Activated T-cell treated with anti-CD3 and anti-CD28 coated beads, Interleukin-2, amount 50 U/mL, for 72 hours (primary cell): ENCODE measurements around the gene DNMT3L. TPM values are rescaled to one million over a fixed set of nuclear protein-coding genes. Genes with fewer than 3 reads are reported as not detected.
"Not testable (repeated sequence)": the region's sequence is repeated elsewhere in the genome, so short reads cannot be mapped to it uniquely, and the experiment has no call there.

Experiments used
- ATAC-seq, 2 donors: fragments of 150-1000 bp; cut with Tn5 transposase; replicated peaks in 1 of 2; 2 replicates each; pipeline ENCODE4 v1.10.0; 2021; ENCODE audit warnings: moderate library complexity in 2 of 2, mild to moderate bottlenecking in 1 of 2
- DNase-seq, 2 donors: peaks; one replicate each; pipeline ENCODE4 v3.0.0; 2021 to 2022; ENCODE audit warnings: mixed read lengths in 1 of 2
- H3K27ac Mint-ChIP-seq: one replicate; pipeline ENCODE4 v1.8.0; 2022; ENCODE audit warnings: mild to moderate bottlenecking, moderate library complexity, mixed read lengths
- H3K27me3 Mint-ChIP-seq: one replicate; pipeline ENCODE4 v1.8.0; 2022; ENCODE audit warnings: low read depth, mixed read lengths
- H3K36me3 Mint-ChIP-seq, 2 donors: one replicate each; pipeline ENCODE4 v1.8.0; 2022; ENCODE audit warnings: mixed read lengths in 2 of 2, mild to moderate bottlenecking in 1 of 2; ENCODE audit not compliant: insufficient read depth in 2 of 2
- H3K4me1 Mint-ChIP-seq: one replicate; pipeline ENCODE4 v1.8.0; 2022; ENCODE audit warnings: low read depth, mixed read lengths
- H3K4me3 Mint-ChIP-seq, 2 donors: one replicate each; pipeline ENCODE4 v1.8.0; 2022; ENCODE audit warnings: mild to moderate bottlenecking in 2 of 2, mixed read lengths in 2 of 2, moderate library complexity in 2 of 2
- H3K9me3 Mint-ChIP-seq, 2 donors: one replicate each; pipeline ENCODE4 v1.8.0; 2022; ENCODE audit warnings: mixed read lengths in 2 of 2
- total RNA-seq, 2 donors: library from RNA; stranded (reverse); gene quantifications; one replicate each; pipeline ENCODE4 v1.2.3, GENCODE V29; 2022

Gene DNMT3L
- total RNA-seq, 2 donors from 2014 or later, result not detected

- H3K27me3 Mint-ChIP-seq, ATAC-seq, H3K36me3 Mint-ChIP-seq, DNase-seq, H3K4me1 Mint-ChIP-seq, H3K9me3 Mint-ChIP-seq, H3K4me3 Mint-ChIP-seq, H3K27ac Mint-ChIP-seq: not testable (repeated sequence)
These were observed 32.1 kb downstream of the DNMT3L start for GRCh38 chr21:44229561-44229960.

GRCh38 chr21:44228109-44228508, 33.6 kb downstream of the DNMT3L start:
- H3K4me1 Mint-ChIP-seq, result not testable (repeated sequence)

GRCh38 chr21:44227614-44228013, 34.1 kb downstream of the DNMT3L start:
- not testable (repeated sequence) for H3K4me3 Mint-ChIP-seq, H3K27me3 Mint-ChIP-seq, H3K27ac Mint-ChIP-seq, ATAC-seq, H3K9me3 Mint-ChIP-seq, H3K36me3 Mint-ChIP-seq, DNase-seq, H3K4me1 Mint-ChIP-seq

More at GRCh38 chr21:44228109-44228508, 33.6 kb downstream of the DNMT3L start:
- H3K4me3 Mint-ChIP-seq, H3K36me3 Mint-ChIP-seq, DNase-seq, H3K9me3 Mint-ChIP-seq, ATAC-seq, H3K27ac Mint-ChIP-seq, H3K27me3 Mint-ChIP-seq: not testable (repeated sequence)

- not testable (repeated sequence) for H3K4me1 Mint-ChIP-seq, DNase-seq, H3K36me3 Mint-ChIP-seq, H3K27me3 Mint-ChIP-seq, H3K4me3 Mint-ChIP-seq, H3K27ac Mint-ChIP-seq, H3K9me3 Mint-ChIP-seq, ATAC-seq
These were observed 36.1 kb downstream of the DNMT3L start for GRCh38 chr21:44225605-44226004.

GRCh38 chr21:44223334-44223733, 38.4 kb downstream of the DNMT3L start:
- H3K27ac Mint-ChIP-seq, H3K4me1 Mint-ChIP-seq, H3K9me3 Mint-ChIP-seq, ATAC-seq, H3K27me3 Mint-ChIP-seq, DNase-seq, H3K36me3 Mint-ChIP-seq, H3K4me3 Mint-ChIP-seq: not testable (repeated sequence)

GRCh38 chr21:44220674-44221073, 41.0 kb downstream of the DNMT3L start:
- H3K27me3 Mint-ChIP-seq, H3K4me1 Mint-ChIP-seq, H3K27ac Mint-ChIP-seq, DNase-seq, H3K9me3 Mint-ChIP-seq, H3K4me3 Mint-ChIP-seq, H3K36me3 Mint-ChIP-seq, ATAC-seq: not testable (repeated sequence)

- not testable (repeated sequence) for H3K27me3 Mint-ChIP-seq, H3K9me3 Mint-ChIP-seq, DNase-seq, ATAC-seq, H3K4me3 Mint-ChIP-seq, H3K4me1 Mint-ChIP-seq, H3K27ac Mint-ChIP-seq, H3K36me3 Mint-ChIP-seq
These were observed 43.2 kb downstream of the DNMT3L start for GRCh38 chr21:44218461-44218860.

GRCh38 chr21:44211978-44212377, 49.7 kb downstream of the DNMT3L start:
- peak in 1 of 2 donors; percentile 11 for ATAC-seq
- H3K4me1 Mint-ChIP-seq, H3K36me3 Mint-ChIP-seq, H3K27ac Mint-ChIP-seq, H3K27me3 Mint-ChIP-seq, H3K9me3 Mint-ChIP-seq, DNase-seq, H3K4me3 Mint-ChIP-seq: not testable (repeated sequence)

GRCh38 chr21:44211574-44211973, 50.1 kb downstream of the DNMT3L start:
- H3K4me3 Mint-ChIP-seq, H3K9me3 Mint-ChIP-seq, H3K27ac Mint-ChIP-seq, DNase-seq, H3K27me3 Mint-ChIP-seq, H3K4me1 Mint-ChIP-seq, H3K36me3 Mint-ChIP-seq: not testable (repeated sequence)
- peak; percentile 15 to 37 for ATAC-seq

GRCh38 chr21:44207860-44208646, 53.6 kb downstream of the DNMT3L start:
- not testable (repeated sequence) for H3K36me3 Mint-ChIP-seq, H3K27ac Mint-ChIP-seq, H3K27me3 Mint-ChIP-seq, H3K4me3 Mint-ChIP-seq, DNase-seq, H3K4me1 Mint-ChIP-seq, H3K9me3 Mint-ChIP-seq
- peak; percentile 38 to 63 for ATAC-seq

- H3K27me3 Mint-ChIP-seq, H3K27ac Mint-ChIP-seq, H3K4me1 Mint-ChIP-seq, H3K9me3 Mint-ChIP-seq, H3K36me3 Mint-ChIP-seq, DNase-seq, H3K4me3 Mint-ChIP-seq: not testable (repeated sequence)
- peak; percentile 69 to 72 for ATAC-seq
These were observed 54.7 kb downstream of the DNMT3L start for GRCh38 chr21:44206698-44207676.

GRCh38 chr21:44206187-44206586, 55.5 kb downstream of the DNMT3L start:
- not testable (repeated sequence) for H3K9me3 Mint-ChIP-seq, ATAC-seq, DNase-seq, H3K27ac Mint-ChIP-seq, H3K4me3 Mint-ChIP-seq, H3K36me3 Mint-ChIP-seq, H3K4me1 Mint-ChIP-seq, H3K27me3 Mint-ChIP-seq

- H3K4me1 Mint-ChIP-seq, H3K27ac Mint-ChIP-seq, ATAC-seq, H3K27me3 Mint-ChIP-seq, H3K36me3 Mint-ChIP-seq, DNase-seq, H3K9me3 Mint-ChIP-seq, H3K4me3 Mint-ChIP-seq: not testable (repeated sequence)
These were observed 59.0 kb downstream of the DNMT3L start for GRCh38 chr21:44202590-44203299.
